Activated naive CD4-positive, alpha-beta T cell treated with anti-CD3 and anti-CD28 coated beads, Interleukin-2, amount 50 U/mL, for 72 hours (primary cell): Measurements from ENCODE around the gene CHKA. TPM values are rescaled to one million over a fixed set of nuclear protein-coding genes. Genes with fewer than 3 reads are reported as not detected.

Experiments used
- ATAC-seq, 2 donors: fragments of 150-1000 bp; cut with Tn5 transposase; 2 replicates each; pipeline ENCODE4 v1.10.0; 2021; ENCODE audit warnings: mild to moderate bottlenecking in 2 of 2, moderate library complexity in 2 of 2
- DNase-seq, 2 donors: peaks; one replicate each; pipeline ENCODE4 v3.0.0; 2021 to 2022; ENCODE audit warnings: low spot score in 2 of 2
- H3K27ac Mint-ChIP-seq, 2 donors: one replicate each; pipeline ENCODE4 v1.8.0; 2022; ENCODE audit warnings: mild to moderate bottlenecking in 2 of 2, mixed read lengths in 2 of 2
- H3K36me3 Mint-ChIP-seq, 2 donors: one replicate each; pipeline ENCODE4 v1.8.0; 2022; ENCODE audit warnings: mixed read lengths in 2 of 2
- H3K9me3 Mint-ChIP-seq, 2 donors: one replicate each; pipeline ENCODE4 v1.8.0; 2022; ENCODE audit warnings: mixed read lengths in 2 of 2
- total RNA-seq, 2 donors: library from RNA; stranded (reverse); gene quantifications; one replicate each; pipeline ENCODE4 v1.2.3, GENCODE V29; 2022

The CHKA gene
- total RNA-seq, 2 donors from 2014 or later, result 9.5 to 30.2 TPM

DNA sequence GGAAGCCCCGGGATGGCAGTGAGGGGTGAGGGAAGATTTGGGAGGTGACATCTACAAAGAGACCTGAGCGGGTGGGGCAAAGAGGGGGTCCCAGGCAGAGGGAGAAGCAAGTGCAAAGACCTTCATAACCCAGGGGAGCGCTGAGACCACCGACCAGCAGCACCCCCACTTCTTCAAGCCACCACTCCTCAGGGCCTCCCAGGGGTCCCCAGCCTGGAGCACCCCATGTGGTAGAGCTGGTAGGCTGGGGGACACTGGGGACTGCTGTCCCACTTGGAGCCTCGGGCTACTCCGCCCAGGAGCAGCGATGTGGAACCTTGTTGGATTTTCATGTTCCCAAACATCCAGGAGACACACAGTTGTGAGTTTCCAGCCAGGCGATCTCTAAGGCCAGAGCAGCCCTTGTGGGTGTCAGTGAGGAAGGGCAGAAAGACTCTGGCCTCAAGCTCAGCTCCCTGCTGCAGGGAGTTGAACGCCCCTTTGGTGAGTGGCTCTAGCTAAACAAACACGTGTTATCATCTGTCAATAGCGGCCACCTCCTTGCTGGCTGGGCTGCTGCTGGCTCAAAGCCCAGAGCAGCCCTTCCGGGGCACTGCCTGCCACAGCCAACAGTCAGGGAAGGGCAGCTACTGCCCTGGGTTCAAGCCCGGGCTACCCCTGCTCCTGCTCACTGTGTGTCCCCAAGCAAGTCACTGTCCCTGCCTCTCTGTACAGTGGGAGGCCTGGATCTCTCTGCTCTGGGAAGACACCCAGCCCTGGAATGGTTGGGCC, 25.7 kb upstream of the CHKA start:
- no peak overlapping the region for H3K27ac Mint-ChIP-seq
- ATAC-seq (no peak), DNase-seq (no peak)
- no peaks in the 10 kb centered on the region for H3K36me3 Mint-ChIP-seq
- no peaks in the 10 kb centered on the region for H3K9me3 Mint-ChIP-seq

DNA sequence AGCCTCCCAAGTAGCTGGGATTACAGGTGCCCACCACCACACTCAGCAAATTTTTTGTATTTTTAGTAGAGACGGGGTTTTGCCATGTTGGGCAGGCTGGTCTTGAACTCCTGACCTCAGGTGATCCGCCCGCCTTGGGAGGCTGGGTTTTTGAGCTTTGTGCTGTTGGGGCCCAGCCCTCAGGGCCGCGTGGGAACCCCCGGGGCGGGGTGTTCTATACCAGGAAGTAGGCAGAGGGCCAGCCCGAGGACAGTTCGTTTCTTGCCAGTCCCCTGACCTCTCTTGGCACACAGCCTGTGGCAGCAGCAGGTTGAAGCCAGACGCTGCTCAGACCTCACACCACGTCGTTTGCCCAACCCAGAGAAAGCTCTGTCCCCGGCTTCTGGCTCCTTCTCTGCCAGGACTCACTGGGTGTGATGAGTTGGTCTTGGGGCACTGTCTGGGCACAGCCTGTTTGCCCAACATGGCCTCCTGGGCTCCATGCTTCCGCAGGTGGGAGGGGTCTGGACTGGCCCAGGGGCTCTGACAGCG, 24.9 kb upstream of the CHKA start:
- ATAC-seq, result no peak

DNA sequence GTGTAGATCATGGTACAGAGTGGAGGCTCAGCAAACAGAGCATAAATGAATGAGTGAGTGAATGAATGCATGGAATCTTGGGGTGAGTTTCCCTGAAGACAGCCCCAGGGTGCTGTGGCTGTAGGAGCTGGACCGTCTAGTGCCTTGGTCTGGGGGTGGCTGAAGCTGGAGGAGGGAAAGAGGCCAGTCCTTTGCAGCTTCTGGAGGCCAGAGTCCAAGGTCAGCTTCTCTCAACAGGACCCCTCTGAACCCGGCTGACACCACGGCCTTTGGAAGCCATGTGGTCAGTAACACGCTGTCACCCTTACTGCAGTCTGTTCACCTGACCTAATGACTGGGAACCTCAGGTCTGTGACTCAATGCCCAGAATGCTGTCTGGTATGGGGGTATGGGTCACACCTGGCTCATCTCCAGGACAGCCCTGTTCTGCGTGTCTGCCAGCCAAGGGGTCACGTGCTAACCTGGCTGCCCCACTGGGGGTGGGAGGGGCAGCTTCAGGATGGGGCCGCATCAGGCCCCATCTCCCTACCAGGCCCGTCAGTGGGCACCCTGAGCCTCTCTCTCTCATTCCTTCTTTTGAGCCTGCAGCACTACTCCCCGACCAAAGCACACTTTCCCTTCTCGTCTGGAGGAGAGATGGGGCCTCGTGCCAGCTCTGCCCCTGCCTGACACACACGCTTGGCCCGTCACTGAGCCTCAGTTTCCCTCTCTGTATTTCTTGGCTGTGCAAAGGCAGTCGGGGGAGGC, 24.1 kb upstream of the CHKA start:
- no peaks in the 10 kb centered on the region for H3K9me3 Mint-ChIP-seq
- no peak for ATAC-seq
- H3K27ac Mint-ChIP-seq, result no peak overlapping the region

More for the DNA sequence above, 24.9 kb upstream of the CHKA start:
- no peak for DNase-seq
- H3K36me3 Mint-ChIP-seq, result no peaks in the 10 kb centered on the region
- H3K27ac Mint-ChIP-seq, result no peak overlapping the region
- H3K9me3 Mint-ChIP-seq, result no peaks in the 10 kb centered on the region

DNA sequence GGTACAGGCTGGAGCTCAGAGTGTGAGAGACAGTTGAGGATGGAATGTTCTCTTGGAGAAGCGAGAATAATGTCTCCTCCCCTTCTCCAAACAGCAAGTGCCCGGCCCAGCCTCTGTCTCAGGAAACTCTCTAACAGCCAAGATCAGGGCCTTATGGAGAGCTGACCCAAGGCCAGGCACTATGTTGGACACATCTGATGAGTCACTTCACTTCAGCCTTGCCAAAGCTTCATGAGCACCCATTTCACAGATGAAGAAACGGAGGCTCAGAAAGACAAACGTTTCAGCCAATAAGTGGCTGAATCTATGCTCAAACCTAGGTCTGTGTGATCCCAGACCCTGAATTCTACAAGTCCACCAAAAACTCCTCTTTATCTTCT, 22.1 kb upstream of the CHKA start:
- Mint-ChIP-seq H3K9me3 (no peaks in the 10 kb centered on the region), H3K27ac (no peak overlapping the region), H3K36me3 (no peaks in the 10 kb centered on the region)
- no peak for DNase-seq
- ATAC-seq, result no peak

More for the DNA sequence above, 24.1 kb upstream of the CHKA start:
- H3K36me3 Mint-ChIP-seq, result no peaks in the 10 kb centered on the region
- DNase-seq, result no peak

DNA sequence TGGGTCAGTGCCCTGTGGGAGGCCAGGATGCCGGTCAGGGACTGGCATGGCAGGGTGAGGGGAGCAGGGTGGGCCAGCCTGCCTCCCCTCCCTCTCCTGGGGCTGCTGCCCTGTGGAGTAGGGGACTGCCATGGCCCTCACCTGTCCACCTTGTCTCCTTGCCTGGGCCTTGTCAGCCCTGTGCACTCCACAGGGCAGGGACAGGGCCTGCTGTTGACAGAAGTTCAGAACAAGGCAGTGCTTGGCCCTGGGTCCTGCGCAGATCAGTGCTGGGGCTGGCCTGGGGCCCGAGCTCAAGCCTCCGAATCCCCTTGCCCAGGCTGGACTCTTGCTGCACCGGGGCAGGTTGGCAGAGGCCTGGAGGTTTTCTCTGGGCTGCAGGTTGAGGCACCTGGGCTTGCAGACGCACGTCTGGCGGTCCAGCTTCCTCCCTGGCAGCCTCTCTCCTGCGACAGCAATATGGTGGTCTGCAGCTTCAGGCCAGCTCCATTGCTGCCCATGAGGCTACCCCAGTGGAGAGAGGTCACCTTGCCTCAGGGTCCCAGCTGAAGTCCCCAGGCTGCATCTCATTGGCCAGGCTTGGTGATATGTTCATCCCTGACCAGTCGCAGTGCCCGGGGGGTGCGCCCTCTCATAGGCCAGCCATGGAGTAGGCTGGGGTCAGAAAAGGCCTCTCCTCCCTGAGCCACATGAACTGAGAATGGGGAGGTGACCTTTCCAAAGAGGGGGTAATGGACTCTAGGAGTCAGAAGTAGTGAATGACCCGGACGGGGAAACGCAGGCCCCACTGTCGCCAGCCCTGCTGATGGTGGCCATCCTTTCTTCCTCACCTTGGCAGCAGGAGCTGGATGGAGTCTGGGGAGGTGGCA, 21.5 kb upstream of the CHKA start:
- Mint-ChIP-seq H3K27ac (peak overlapping the region; percentile 29 to 75), H3K9me3 (no peaks in the 10 kb centered on the region), H3K36me3 (no peaks in the 10 kb centered on the region)
- DNase-seq (no peak), ATAC-seq (no peak)

DNA sequence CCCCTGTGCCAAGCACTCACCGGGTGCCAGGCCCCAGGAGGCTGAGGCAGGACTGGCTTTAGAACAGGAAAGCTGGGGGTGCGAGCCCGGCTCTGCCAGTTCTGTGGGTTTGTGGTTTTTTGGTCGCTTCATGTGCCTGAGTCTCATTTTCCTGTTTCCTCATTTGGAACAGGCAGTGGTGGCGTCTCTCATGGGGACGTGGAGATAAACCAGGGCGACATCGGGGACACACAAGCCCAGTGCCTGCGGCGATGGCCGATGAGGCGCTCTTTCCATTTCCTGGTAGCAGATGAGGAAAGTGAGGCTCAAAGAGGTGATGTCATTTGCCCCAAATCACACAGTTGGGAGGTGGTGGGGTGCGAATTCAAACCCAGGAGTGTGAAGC, 20.8 kb upstream of the CHKA start:
- DNase-seq, result peak; percentile 64 to 82
- H3K36me3 Mint-ChIP-seq, result no peaks in the 10 kb centered on the region
- H3K27ac Mint-ChIP-seq, result peak overlapping the region; percentile 50 to 75
- no peaks in the 10 kb centered on the region for H3K9me3 Mint-ChIP-seq
- peak; percentile 85 to 93 for ATAC-seq

DNA sequence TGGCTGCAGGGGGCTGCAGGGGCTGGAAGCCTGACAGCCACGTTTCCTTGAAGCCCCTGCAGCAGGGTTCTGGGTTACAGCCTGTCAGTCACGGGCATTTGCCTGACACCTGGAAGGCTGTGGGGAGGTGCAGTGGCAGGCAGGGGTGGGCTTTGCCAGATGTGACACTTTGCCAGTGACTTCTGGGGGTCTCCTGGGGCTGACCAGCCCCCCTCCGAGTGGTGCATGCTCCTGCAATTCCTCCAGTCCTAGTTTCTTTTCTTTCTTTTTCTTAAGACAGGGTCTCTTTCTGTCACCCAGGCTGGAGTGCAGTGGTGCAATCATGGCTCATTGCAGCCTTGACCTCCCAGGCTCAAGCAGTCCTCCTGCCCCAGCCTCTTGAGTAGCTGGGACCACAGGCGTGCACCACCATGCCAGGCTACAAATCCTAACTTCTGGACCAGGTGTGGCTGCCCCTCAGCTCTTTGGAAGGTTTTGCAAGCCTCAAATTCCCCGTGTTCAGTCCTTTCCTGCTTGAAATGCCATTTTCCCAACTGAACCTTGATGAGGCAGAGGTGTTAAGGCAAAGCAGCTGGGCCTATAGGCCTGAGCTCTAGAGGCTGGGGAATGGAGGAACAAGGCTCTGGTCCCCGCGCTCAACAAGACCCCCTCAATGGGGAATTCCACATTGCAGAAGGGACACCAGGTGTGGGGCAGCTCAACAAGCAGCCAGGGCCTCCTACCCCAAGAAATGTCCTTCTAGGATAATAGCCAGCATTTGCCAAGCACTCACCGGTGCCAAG, 20.2 kb upstream of the CHKA start:
- ATAC-seq, result peak in 1 of 2 donors; percentile 8
- H3K9me3 Mint-ChIP-seq, result no peaks in the 10 kb centered on the region
- H3K36me3 Mint-ChIP-seq, result no peaks in the 10 kb centered on the region
- DNase-seq, result no peak
- H3K27ac Mint-ChIP-seq, result peak overlapping the region; percentile 22 to 75

DNA sequence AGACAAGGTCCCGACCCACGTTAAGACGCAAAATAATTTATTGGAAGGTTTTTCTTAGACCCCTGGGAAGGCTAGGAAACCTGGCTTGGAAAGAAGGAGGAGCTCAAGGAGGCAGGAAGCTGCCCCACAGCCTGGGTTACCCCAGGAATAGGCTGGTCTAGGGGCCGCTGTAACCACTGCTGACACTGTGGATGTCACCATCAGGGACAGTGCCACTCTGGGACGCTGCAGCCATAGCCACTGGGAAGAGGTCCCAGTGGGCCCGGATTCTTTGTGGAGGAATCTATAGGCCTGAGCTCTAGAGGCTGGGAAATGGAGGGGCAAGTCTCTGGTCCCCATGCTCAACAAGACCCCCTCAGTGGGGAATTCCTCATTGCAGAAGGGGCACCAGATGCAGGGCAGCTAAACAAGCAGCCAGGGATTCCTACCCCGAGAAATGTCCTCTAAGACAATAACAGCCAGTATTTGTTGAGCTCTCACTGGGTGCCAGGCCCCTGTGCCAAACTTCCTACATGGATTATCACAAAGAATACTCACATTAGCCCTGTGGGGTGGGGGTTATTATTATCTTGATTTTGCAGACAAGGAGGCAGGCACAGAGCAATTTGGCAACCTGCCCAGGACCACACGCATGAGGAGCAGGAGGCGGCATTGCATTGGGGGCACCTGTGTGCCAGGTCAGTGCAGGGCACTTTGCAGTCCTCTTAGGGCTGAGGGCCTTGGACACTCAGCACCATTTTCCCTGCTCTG, 19.5 kb upstream of the CHKA start:
- no peak overlapping the region for H3K27ac Mint-ChIP-seq
- no peak for ATAC-seq
- H3K9me3 Mint-ChIP-seq, result no peaks in the 10 kb centered on the region
- no peaks in the 10 kb centered on the region for H3K36me3 Mint-ChIP-seq
- no peak for DNase-seq

DNA sequence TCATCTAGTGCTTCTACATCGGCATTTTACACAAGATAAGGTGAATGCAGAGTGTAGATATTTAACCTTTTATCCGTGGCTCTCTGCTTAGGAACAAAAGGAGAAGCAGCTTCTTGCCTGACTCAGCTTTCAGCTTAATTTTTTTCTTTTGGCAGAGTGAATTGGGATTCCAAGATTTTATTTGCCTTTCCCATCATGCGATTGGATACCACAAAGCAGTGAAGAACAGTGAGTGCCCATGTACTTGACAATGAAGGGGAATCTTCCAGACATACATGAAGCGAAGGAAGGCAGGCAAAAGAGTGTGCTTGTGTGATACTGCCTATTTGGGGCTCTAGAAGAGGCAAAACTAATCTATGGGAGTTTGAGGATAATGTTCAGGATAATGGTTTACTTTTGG, 17.0 kb upstream of the CHKA start:
- Mint-ChIP-seq H3K27ac (no peak overlapping the region), H3K36me3 (peaks cover 0 to 7% of the 10 kb centered on the region in 2 donors), H3K9me3 (no peaks in the 10 kb centered on the region)
- ATAC-seq (no peak), DNase-seq (no peak)

DNA sequence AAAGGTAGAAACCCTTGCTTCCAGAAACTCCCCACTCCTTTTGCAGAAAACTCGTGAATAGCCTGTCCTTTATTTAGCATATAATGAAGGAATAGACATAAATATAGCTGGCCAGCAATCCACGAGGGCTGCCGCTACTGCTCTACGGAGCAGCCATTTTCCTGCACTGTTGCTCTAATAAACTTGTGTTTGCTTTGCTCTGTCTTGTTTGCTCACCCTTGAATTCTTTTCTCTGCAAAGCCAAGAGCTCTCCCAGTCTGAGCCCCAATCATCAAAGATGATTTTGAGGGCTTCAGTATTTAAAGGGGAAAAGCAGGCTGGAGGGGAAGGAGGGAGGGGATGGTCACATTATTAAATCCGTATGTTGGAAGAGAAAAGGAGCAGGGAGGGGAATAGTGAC, 16.6 kb upstream of the CHKA start:
- Mint-ChIP-seq H3K9me3 (no peaks in the 10 kb centered on the region), H3K27ac (no peak overlapping the region), H3K36me3 (peaks cover under 1 to 9% of the 10 kb centered on the region in 2 donors)
- no peak for DNase-seq
- ATAC-seq, result no peak

DNA sequence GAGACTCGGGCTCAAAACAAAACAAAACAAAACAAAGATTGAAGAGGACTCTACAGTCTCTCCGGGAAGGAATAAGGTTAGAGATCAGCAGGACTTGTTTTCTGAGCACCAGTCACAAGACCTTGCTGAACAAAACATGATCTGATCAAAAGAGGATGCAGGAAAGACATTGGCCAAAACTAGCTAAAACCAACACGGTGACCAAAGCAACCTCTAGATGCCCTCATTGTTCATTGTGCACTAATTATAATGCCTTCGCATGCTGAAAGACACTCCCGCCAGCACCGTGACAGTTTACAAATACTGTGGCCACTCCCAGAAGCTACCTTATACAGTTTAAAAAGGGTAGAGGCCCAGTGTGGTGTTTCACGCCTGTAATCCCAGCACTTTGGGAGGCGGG, 15.7 kb upstream of the CHKA start:
- Mint-ChIP-seq H3K9me3 (peaks cover 5 to 6% of the 10 kb centered on the region in 2 donors), H3K27ac (no peak overlapping the region), H3K36me3 (peaks cover 10 to 18% of the 10 kb centered on the region in 2 donors)
- no peak for ATAC-seq
- no peak for DNase-seq

DNA sequence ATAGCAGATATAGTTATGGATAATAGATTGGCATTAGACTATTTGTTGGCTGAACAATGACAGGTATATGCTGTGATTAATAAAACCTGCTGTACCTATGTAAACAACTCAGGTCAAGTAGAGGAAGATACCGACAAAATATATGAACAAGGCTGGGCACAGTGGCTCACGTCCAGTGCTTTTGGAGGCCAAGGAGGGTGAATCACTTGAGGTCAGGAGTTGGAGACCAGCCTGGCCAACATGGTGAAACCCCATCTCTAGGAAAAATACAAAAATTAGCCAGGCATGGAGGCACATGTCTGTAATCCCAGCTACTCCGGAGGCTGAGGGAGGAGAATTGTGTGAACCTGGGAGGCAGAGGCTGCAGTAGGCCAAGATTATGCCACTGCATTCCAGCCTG, 14.0 kb upstream of the CHKA start:
- ATAC-seq (no peak), DNase-seq (no peak)
- H3K36me3 Mint-ChIP-seq, result peaks cover 13 to 21% of the 10 kb centered on the region in 2 donors
- peaks cover 6 to 7% of the 10 kb centered on the region in 2 donors for H3K9me3 Mint-ChIP-seq
- H3K27ac Mint-ChIP-seq, result no peak overlapping the region

DNA sequence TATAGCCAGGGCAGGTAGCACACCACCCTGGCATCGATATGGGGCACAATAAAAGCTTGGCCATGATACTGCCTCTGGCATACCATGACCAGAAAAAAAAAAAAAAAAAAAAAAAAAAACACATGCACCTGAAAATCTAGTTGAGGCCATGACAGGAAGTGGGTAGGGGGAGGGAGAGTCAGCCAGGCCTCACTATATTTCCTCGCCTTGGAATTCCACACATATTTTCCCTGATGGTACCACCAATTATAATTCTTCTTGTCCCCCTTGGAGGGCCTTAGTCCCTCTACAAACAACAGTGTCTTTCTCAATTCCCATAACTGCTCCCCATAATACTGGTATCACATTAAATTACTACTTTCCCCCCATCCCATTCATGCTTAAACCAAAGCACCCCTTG, 12.6 kb upstream of the CHKA start:
- peaks cover 6 to 15% of the 10 kb centered on the region in 2 donors for H3K9me3 Mint-ChIP-seq
- peak overlapping the region in 1 of 2 donors; percentile 11 for H3K27ac Mint-ChIP-seq
- DNase-seq (no peak), ATAC-seq (no peak)
- H3K36me3 Mint-ChIP-seq, result peaks cover 20 to 21% of the 10 kb centered on the region in 2 donors

DNA sequence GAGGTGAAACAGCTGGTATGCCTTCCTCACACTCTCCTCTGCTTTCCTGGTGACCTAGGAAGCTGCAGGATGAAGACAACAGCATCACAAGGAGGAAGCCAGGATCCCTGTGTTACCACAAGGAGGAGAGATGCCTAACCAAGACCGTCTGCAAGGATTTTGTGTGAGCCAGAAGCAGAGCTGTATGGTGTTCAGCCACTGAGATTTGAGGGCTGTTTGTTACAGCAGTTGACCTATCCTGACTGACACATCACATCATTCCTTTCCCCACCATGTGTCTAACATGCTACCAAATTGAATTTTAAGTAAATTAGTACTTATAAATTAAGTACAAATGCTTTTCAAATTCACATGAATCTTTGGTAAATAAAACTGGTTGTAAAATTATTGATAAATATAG, 8.9 kb upstream of the CHKA start:
- peaks cover 6 to 15% of the 10 kb centered on the region in 2 donors for H3K9me3 Mint-ChIP-seq
- ATAC-seq, result no peak
- no peak overlapping the region for H3K27ac Mint-ChIP-seq
- no peak for DNase-seq
- peaks cover 20 to 21% of the 10 kb centered on the region in 2 donors for H3K36me3 Mint-ChIP-seq

DNA sequence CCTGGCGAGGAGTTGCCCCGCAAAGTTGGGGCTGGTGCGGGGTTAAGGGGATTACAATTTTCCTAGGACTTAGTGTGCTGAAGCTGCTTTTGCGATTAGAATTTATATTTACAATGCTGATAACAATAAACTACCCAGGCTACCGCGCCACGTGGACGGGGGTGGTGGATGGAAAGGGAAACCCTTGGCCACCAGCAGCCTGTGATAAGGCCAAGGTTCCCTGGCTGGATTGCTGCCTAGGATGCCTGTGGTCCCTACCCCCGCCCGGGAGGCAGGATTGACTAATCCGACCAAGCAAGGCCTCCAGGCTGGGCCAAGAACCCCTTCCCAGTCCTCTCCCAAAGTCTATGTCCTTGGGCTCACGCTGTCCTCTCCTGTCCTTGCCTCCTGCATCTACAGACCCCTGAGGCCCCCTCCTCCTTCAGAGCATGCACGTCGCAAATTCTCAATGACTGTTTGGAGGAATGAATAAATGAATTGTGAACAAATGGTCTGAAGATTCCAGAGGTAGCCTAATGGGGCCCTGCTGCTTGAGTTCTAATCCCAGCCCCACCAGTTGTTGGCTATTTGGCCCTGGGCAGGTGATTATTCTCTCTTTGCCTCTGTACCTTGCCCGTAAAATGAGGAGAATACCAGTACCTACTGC, 7.6 kb upstream of the CHKA start:
- no peak overlapping the region for H3K27ac Mint-ChIP-seq
- peaks cover 17 to 20% of the 10 kb centered on the region in 2 donors for H3K36me3 Mint-ChIP-seq
- DNase-seq (no peak), ATAC-seq (no peak)
- peaks cover 6 to 15% of the 10 kb centered on the region in 2 donors for H3K9me3 Mint-ChIP-seq
